ENCODE results near the gene ITFG1. TPM values are rescaled to one million over a fixed set of nuclear protein-coding genes. Genes with fewer than 3 reads are reported as not detected.
"Not testable (repeated sequence)": the region's sequence is repeated elsewhere in the genome, so short reads cannot be mapped to it uniquely, and the experiment has no call there.

ITFG1 gene
- total RNA-seq, 1 experiment from 2014 or later = 18.0 TPM

DNA sequence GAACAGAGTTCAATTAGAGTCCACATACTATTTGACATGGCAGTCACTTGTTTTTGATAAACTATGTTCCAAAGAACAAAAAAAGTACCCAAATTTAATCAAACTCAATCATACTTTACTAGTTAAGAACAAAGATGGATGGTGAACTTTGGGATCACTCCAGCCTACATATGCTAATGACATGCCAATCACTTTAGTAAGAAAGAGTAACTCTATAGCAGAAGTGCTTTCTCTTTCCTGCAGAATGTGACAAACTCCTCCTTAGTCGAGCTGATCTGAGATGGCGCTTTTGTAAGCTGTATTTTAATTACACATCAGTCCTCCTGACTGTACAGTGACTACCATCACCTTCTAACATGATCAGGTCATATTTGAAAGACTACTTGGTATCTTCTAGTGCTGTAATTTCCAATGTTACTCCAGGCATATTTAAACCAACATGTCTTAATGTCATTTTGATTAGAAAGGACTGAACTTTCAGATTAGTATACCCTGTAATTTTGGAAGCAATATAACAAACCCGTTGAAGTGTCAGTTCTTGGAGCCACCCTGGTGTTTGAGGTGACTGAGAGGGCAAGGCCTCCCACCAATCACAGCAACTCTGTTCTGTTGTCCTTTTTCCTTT is 321.2 kb downstream of the ITFG1 start:
- Mint-ChIP-seq H3K36me3 (ENCODE audit: insufficient read depth in 1 of 3, low read depth in 3 of 3) (no peaks in the 10 kb centered on the region), H3K4me3 (no peak overlapping the region), H3K4me1 (peaks cover 20 to 28% of the 10 kb centered on the region in 2 experiments), H3K27me3 (ENCODE audit: low read depth) (peaks cover 13% of the 10 kb centered on the region), H3K9me3 (peaks cover 0 to 1% of the 10 kb centered on the region in 2 experiments; a peak in 1 of 5 replicates), H3K27ac (no peak overlapping the region)
- Histone ChIP-seq H4K5ac (ENCODE audit: insufficient read length, low read depth, low read length) (no peak overlapping the region), H4K20me1 (ENCODE audit: control insufficient read depth, insufficient read depth, insufficient read length) (no peaks in the 10 kb centered on the region), H2AK5ac (ENCODE audit: insufficient read length, low read length) (no peak overlapping the region), H3K18ac (ENCODE audit: insufficient read length, low read depth, low read length) (no peak overlapping the region), H3K79me1 (ENCODE audit: insufficient read depth, low read depth, low read length, poor library complexity, severe bottlenecking) (peaks cover 7% of the 10 kb centered on the region), H3K56ac (ENCODE audit: insufficient read length, low read depth, low read length) (no peak overlapping the region), H3K23ac (ENCODE audit: insufficient read length, low read depth, low read length) (no peak overlapping the region), H3K4me1 (ENCODE audit: insufficient read depth, low read length) (no peaks in the 10 kb centered on the region), H3K79me2 (ENCODE audit: insufficient read depth, low read length) (peaks cover 1% of the 10 kb centered on the region; the same call in 1 of the 2 replicates), H2BK5ac (ENCODE audit: insufficient read length, low read length) (no peak overlapping the region), H3K27me3 (ENCODE audit: insufficient read depth, low read length) (peaks cover under 1% of the 10 kb centered on the region; the same call in 1 of the 2 replicates), H2AFZ (ENCODE audit: low read length) (no peak overlapping the region), H3K9ac (ENCODE audit: extremely low read depth, insufficient read length, low read length) (no peak overlapping the region), H3K14ac (ENCODE audit: insufficient read depth, low read length) (no peak overlapping the region), H3K4ac (ENCODE audit: low read depth, low read length) (no peak overlapping the region), H4K8ac (replicated peaks; ENCODE audit: insufficient read length, low read depth, low read length) (no peak overlapping the region), H3K23me2 (ENCODE audit: insufficient read length, low read depth, low read length, poor library complexity, severe bottlenecking) (peaks cover 16% of the 10 kb centered on the region), H2BK20ac (ENCODE audit: low read depth, low read length, poor library complexity, severe bottlenecking) (no peak overlapping the region), H3K4me2 (ENCODE audit: insufficient read depth, insufficient read length, low read length) (no peak overlapping the region), H2BK120ac (ENCODE audit: low read depth, low read length, poor library complexity, severe bottlenecking) (no peak overlapping the region), H4K91ac (ENCODE audit: insufficient read length, low read depth, low read length) (no peak overlapping the region), H3T11ph (ENCODE audit: low read length) (no peak overlapping the region), H3K27ac (ENCODE audit: insufficient read length, low read depth, low read length) (no peak overlapping the region), H3K9me3 (ENCODE audit: control insufficient read depth, low read depth, low read length) (no peaks in the 10 kb centered on the region), H2BK12ac (ENCODE audit: insufficient read length, low read depth, low read length) (no peak overlapping the region), H2BK15ac (ENCODE audit: low read depth, low read length) (no peak overlapping the region)
- DNase-seq = no peak
- TF ChIP-seq, protein P1, sequence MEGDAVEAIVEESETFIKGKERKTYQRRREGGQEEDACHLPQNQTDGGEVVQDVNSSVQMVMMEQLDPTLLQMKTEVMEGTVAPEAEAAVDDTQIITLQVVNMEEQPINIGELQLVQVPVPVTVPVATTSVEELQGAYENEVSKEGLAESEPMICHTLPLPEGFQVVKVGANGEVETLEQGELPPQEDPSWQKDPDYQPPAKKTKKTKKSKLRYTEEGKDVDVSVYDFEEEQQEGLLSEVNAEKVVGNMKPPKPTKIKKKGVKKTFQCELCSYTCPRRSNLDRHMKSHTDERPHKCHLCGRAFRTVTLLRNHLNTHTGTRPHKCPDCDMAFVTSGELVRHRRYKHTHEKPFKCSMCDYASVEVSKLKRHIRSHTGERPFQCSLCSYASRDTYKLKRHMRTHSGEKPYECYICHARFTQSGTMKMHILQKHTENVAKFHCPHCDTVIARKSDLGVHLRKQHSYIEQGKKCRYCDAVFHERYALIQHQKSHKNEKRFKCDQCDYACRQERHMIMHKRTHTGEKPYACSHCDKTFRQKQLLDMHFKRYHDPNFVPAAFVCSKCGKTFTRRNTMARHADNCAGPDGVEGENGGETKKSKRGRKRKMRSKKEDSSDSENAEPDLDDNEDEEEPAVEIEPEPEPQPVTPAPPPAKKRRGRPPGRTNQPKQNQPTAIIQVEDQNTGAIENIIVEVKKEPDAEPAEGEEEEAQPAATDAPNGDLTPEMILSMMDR (conservative IDR thresholded peaks at IDR 0.05) = no peak
- no CpG with 5 or more reads among the region's 3 CpGs for WGBS (ENCODE audit: extremely low coverage, insufficient read length, low lambda C conversion rate)

DNA sequence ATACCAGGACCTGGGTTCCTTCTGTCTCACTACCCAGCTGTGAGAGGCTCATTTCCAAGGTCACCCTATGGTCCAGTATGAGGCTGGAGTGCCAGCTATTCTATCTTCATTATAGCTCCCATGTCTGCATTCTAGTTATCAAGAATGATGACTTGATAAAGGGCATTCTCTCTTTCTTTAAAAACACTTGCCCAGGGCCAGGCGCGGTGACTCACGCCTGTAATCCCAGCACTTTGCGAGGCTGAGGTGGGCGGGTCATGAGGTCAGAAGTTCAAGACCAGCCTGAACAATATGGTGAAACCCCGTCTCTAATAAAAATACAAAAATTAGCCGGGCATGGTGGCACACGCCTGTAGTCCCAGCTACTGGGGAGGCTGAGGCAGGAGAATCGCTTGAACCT is 322.9 kb downstream of the ITFG1 start:
- not testable (repeated sequence) for H3K79me1 ChIP-seq (ENCODE audit: insufficient read depth, low read depth, low read length, poor library complexity, severe bottlenecking); H3K79me2 ChIP-seq (ENCODE audit: insufficient read depth, low read length); H2AK5ac ChIP-seq (ENCODE audit: insufficient read length, low read length); H2BK12ac ChIP-seq (ENCODE audit: insufficient read length, low read depth, low read length); H3K23ac ChIP-seq (ENCODE audit: insufficient read length, low read depth, low read length); H4K5ac ChIP-seq (ENCODE audit: insufficient read length, low read depth, low read length); H2BK15ac ChIP-seq (ENCODE audit: low read depth, low read length); H4K8ac ChIP-seq (replicated peaks; ENCODE audit: insufficient read length, low read depth, low read length); H3K36me3 Mint-ChIP-seq (ENCODE audit: insufficient read depth in 1 of 3, low read depth in 3 of 3); H3K23me2 ChIP-seq (ENCODE audit: insufficient read length, low read depth, low read length, poor library complexity, severe bottlenecking); H3T11ph ChIP-seq (ENCODE audit: low read length); H4K20me1 ChIP-seq (ENCODE audit: control insufficient read depth, insufficient read depth, insufficient read length); H2BK5ac ChIP-seq (ENCODE audit: insufficient read length, low read length); H3K27ac ChIP-seq (ENCODE audit: insufficient read length, low read depth, low read length); H3K9me3 ChIP-seq (ENCODE audit: control insufficient read depth, low read depth, low read length); H3K9me3 Mint-ChIP-seq; H3K56ac ChIP-seq (ENCODE audit: insufficient read length, low read depth, low read length); H3K9ac ChIP-seq (ENCODE audit: extremely low read depth, insufficient read length, low read length); H3K14ac ChIP-seq (ENCODE audit: insufficient read depth, low read length); H2BK20ac ChIP-seq (ENCODE audit: low read depth, low read length, poor library complexity, severe bottlenecking); H3K4me1 ChIP-seq (ENCODE audit: insufficient read depth, low read length); H3K27ac Mint-ChIP-seq; H4K91ac ChIP-seq (ENCODE audit: insufficient read length, low read depth, low read length); DNase-seq; H3K4ac ChIP-seq (ENCODE audit: low read depth, low read length); H3K27me3 ChIP-seq (ENCODE audit: insufficient read depth, low read length); H2BK120ac ChIP-seq (ENCODE audit: low read depth, low read length, poor library complexity, severe bottlenecking); H2AFZ ChIP-seq (ENCODE audit: low read length); H3K18ac ChIP-seq (ENCODE audit: insufficient read length, low read depth, low read length); H3K4me2 ChIP-seq (ENCODE audit: insufficient read depth, insufficient read length, low read length); H3K4me3 Mint-ChIP-seq; H3K27me3 Mint-ChIP-seq (ENCODE audit: low read depth)
- no CpG with 5 or more reads among the region's 9 CpGs for WGBS (ENCODE audit: extremely low coverage, insufficient read length, low lambda C conversion rate)
- peaks cover 19 to 27% of the 10 kb centered on the region in 2 experiments for H3K4me1 Mint-ChIP-seq
